WERI-Rb-1 (cell line): ENCODE measurements around the gene CDON.

Experiments
- DNase-seq: peaks from one replicate; pipeline ENCODE4 v3.0.0-alpha.2; 2020
- H3K27ac ChIP-seq: fragments of 250-450 bp; sonication (Bioruptor Pico); 2 replicates; pipeline ENCODE4 v1.5.1; 2020; ENCODE audit warnings: mild to moderate bottlenecking, moderate library complexity
- H3K27me3 ChIP-seq: fragments of 250-450 bp; sonication (Bioruptor Pico); 2 replicates; pipeline ENCODE4 v1.5.1; 2021; ENCODE audit warnings: mild to moderate bottlenecking, low read depth, moderate library complexity; ENCODE audit not compliant: insufficient read depth, severe bottlenecking
- H3K36me3 ChIP-seq: fragments of 250-450 bp; sonication (Bioruptor Pico); 2 replicates; pipeline ENCODE4 v1.5.1; 2020; ENCODE audit warnings: mild to moderate bottlenecking, moderate library complexity
- H3K4me3 ChIP-seq: 2 replicates; pipeline ENCODE4 v1.5.1; 2011; ENCODE audit warnings: low read depth, mild to moderate bottlenecking, control low read depth, low read length
- H3K9me3 ChIP-seq: fragments of 250-450 bp; sonication (Bioruptor Pico); 2 replicates; pipeline ENCODE4 v1.5.1; 2021; ENCODE audit warnings: mild to moderate bottlenecking, moderate library complexity; ENCODE audit not compliant: severe bottlenecking
- TF ChIP-seq, protein P1 (sequence below): IDR thresholded peaks from 2 replicates; pipeline ENCODE4 v1.5.1; 2011; ENCODE audit warnings: low read depth, mild to moderate bottlenecking, control low read depth, inconsistent platforms, low read length

CDON gene

DNA sequence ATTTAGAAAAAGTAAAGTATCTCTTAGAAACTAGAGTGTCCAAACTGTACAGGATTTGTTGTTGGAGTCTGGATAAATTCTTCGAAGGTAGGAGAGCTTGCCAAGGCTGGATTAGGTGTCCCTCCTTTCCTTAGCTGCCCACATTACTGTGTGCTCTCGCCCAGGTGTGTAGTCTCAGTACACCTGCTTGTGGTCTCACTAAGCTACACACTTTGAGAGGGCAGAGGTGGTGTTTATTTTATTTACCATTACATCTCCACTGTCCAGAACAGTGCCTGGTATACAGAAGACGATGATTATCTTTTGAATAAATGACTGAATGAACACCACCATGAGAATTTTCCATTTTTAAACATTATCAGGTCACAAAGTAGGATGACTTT lies 80.3 kb downstream of the CDON start:
- peaks cover 18% of the 10 kb centered on the region for H3K36me3 ChIP-seq
- no peaks in the 10 kb centered on the region for H3K27me3 ChIP-seq
- H3K9me3 ChIP-seq, result peaks cover 4% of the 10 kb centered on the region
- TF ChIP-seq, protein P1, sequence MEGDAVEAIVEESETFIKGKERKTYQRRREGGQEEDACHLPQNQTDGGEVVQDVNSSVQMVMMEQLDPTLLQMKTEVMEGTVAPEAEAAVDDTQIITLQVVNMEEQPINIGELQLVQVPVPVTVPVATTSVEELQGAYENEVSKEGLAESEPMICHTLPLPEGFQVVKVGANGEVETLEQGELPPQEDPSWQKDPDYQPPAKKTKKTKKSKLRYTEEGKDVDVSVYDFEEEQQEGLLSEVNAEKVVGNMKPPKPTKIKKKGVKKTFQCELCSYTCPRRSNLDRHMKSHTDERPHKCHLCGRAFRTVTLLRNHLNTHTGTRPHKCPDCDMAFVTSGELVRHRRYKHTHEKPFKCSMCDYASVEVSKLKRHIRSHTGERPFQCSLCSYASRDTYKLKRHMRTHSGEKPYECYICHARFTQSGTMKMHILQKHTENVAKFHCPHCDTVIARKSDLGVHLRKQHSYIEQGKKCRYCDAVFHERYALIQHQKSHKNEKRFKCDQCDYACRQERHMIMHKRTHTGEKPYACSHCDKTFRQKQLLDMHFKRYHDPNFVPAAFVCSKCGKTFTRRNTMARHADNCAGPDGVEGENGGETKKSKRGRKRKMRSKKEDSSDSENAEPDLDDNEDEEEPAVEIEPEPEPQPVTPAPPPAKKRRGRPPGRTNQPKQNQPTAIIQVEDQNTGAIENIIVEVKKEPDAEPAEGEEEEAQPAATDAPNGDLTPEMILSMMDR, result no peak
- DNase-seq, result no peak
- H3K4me3 ChIP-seq, result no peak overlapping the region
- no peak overlapping the region for H3K27ac ChIP-seq

DNA sequence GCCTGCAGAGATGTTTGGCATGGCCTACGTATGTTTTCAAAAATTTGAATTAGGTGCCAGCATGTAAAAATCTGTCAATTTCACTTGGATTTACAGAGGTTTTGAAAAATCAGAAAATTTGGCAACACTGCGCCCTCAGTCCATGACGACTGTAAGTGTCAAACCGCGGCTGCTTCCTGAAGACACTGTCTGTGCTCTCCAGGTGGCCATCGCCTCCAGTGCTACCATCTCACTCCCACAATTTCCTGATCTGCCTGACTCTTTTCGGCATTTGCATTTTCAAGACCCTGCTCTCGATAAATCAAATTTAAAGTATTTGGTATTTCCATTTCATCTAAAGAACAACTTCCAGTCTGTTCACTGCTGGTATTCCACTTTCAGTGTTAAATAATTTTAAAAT lies 82.2 kb downstream of the CDON start:
- no peak overlapping the region for H3K27ac ChIP-seq
- H3K36me3 ChIP-seq, result peaks cover 25% of the 10 kb centered on the region
- no peak overlapping the region for H3K4me3 ChIP-seq
- no peak for DNase-seq
- TF ChIP-seq, protein P1, result no peak
- H3K9me3 ChIP-seq, result no peaks in the 10 kb centered on the region
- H3K27me3 ChIP-seq, result no peaks in the 10 kb centered on the region

DNA sequence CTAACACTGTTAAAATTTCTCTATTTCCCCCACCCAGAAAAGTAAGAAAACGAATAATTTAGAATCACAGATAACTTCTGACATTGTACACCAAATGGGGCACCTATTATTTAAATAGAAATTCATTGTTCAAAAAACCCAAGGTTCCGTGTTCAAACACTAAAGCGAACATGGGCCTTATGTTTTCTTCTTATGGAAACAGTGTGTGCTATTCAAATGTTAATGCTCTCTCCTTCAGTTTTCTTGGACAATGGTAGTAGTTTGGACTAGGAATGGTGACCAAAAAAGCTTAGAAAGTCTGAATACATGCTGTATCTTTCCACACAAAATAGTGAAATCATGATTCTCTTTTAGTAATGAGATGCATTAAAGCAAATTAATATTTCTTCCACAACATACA lies 83.2 kb downstream of the CDON start:
- Histone ChIP-seq H3K27me3 (no peaks in the 10 kb centered on the region), H3K36me3 (peaks cover 25% of the 10 kb centered on the region), H3K27ac (no peak overlapping the region), H3K4me3 (no peak overlapping the region), H3K9me3 (no peaks in the 10 kb centered on the region)
- no peak for DNase-seq
- TF ChIP-seq, protein P1, result no peak

DNA sequence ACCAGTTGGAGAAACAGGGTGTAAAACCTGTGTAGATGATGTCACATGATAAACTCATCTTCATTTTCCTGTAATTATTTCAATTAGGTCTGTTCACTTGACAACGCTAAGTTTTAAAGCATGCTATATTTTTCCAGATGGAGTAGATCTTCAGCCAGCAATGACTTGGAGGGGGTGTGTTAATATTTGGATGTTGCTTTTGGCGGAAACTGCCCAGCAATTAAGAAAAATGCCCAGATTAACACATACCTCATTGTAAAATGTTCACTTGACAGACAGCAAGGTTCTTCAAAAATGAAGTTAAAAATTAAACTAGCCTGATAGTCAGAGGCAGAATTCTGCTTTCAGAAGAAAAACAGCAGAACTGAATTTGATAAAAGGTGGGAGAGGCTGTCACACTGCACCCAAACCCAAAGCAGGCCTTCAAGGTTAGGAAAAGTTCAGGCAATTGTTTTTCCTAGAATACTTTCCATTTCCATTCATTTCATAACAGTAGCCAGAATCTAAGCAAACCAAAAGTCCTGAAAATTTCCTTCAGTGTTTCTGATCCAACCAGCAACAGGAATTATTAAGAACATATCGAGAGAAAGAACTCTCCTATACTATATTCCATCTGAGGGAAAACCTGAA lies 83.8 kb downstream of the CDON start:
- peaks cover 24% of the 10 kb centered on the region for H3K36me3 ChIP-seq
- TF ChIP-seq, protein P1, result no peak
- no peaks in the 10 kb centered on the region for H3K27me3 ChIP-seq
- H3K4me3 ChIP-seq, result no peak overlapping the region
- no peak for DNase-seq
- H3K27ac ChIP-seq, result no peak overlapping the region
- no peaks in the 10 kb centered on the region for H3K9me3 ChIP-seq

DNA sequence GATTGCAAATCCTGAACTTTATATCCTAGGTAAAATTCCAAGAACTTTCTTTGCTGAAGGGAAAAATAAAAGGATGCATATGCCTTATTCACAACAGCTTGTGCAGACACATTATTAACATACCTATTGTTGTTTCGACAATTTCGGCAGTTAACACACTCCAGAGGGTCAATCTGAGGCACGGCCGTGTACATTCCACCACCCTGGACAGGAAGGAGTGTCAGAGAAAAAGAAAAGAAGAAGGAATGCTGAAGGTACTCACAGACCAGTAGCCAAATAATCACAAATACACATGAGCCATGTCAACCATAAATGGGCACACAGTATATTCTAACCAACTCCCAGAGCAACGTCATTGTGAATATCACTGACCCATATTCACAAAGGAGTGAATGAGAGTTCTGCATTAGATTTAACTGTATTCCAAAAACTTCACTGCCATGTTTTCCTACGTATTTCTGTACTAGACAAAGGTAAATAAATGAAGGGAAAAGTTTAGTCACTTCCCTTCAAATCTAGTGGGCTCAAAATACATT lies 84.4 kb downstream of the CDON start:
- H3K4me3 ChIP-seq, result no peak overlapping the region
- H3K27me3 ChIP-seq, result no peaks in the 10 kb centered on the region
- TF ChIP-seq, protein P1, result no peak
- H3K36me3 ChIP-seq, result peaks cover 20% of the 10 kb centered on the region
- no peak overlapping the region for H3K27ac ChIP-seq
- DNase-seq, result no peak
- no peaks in the 10 kb centered on the region for H3K9me3 ChIP-seq

DNA sequence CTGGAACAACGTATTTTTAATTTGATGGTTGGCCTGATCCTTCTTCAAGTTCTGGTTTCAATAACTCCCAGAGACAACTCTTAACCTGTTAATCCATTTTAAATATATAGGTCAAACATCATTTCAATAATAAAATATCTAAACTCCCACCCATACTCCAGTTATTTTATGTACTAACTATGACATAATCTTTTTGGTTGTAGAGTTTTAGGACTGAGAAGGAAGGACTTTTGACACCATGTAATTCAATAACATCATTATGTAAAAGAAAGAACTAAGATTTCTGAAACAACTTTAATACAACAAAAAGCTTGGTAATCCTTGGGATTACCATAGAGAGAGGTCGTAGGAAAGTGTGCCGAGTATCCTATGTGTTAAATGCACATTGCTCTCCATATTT lies 85.3 kb downstream of the CDON start:
- no peak for DNase-seq
- Histone ChIP-seq H3K27ac (no peak overlapping the region), H3K27me3 (no peaks in the 10 kb centered on the region), H3K36me3 (peaks cover 20% of the 10 kb centered on the region), H3K9me3 (no peaks in the 10 kb centered on the region), H3K4me3 (no peak overlapping the region)
- TF ChIP-seq, protein P1, result no peak
